ENCODE data around the gene ABCD4.
A peak's percentile ranks its signal among the peaks of the same experiment; 100 is the strongest.
"Not testable (repeated sequence)": the region's sequence is repeated elsewhere in the genome, so short reads cannot be mapped to it uniquely, and the experiment has no call there.

ABCD4 gene

GRCh38 chr14:74302634-74303569, at the start of gene ABCD4:
Gene ABCD4, minus strand, starts transcription at chr14:74302934. Its CDS starts 22 bp downstream, at chr14:74302912.
- peak; percentile 64 for DNase-seq

GRCh38 chr14:74350928-74351323, 48.2 kb upstream of the ABCD4 start:
- DNase-seq: no peak

DNA sequence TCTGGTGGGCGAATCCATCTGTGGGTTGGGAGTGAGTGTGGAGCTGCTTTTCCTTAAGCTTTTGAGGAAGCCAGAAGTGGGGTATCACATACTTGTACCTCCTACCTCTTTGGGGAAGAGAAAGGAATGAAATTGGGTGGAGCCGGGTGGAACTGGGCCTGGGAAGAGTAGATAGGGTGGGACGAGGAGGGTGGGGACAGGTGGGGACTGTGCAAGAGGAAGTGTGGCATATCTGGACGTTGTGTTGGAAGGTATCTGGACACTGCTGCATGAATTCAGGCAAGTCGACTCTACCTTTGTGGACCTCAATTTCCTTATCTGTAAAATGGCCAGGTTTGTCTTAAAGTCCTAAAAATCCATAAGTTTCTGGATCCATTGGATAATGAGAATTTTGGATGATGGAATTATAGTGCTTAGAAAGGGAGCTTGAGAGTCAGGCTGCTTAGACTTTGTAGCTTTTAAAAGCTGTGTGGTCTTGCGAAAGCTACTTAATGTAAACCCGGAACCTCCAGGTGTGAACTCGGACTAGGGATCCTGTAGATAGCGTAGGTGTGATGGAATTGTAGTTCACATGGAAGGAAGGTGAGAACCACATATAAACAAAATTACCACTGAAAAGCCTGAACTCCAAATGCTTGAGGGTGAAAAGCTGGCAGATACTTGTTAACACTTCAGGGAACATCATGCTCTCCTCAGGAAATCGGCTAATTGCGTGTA, 47.6 kb upstream of the ABCD4 start:
- DNase-seq: no peak

DNA sequence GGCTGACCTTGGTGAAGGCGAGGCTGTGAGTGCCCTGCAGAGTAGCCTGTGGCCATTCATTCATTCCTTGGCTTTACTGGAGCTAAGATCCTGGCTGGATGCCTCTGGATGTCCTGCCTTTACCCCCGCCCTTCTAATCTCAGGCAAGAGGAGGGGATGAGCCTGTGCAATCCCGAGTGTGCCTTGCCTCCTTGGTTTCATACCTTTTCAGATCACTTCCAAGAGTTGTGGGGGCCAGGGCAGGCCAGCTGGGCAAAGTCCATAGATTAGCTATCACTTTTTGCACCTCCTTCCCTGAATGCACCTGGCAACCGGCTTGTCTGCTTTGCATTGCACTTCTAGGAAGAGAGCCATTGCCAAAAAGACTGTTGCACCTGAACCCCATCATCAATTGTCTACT, 47.0 kb upstream of the ABCD4 start:
- DNase-seq: no peak

GRCh38 chr14:74348735-74349463, 46.2 kb upstream of the ABCD4 start:
- no peak for DNase-seq

DNA sequence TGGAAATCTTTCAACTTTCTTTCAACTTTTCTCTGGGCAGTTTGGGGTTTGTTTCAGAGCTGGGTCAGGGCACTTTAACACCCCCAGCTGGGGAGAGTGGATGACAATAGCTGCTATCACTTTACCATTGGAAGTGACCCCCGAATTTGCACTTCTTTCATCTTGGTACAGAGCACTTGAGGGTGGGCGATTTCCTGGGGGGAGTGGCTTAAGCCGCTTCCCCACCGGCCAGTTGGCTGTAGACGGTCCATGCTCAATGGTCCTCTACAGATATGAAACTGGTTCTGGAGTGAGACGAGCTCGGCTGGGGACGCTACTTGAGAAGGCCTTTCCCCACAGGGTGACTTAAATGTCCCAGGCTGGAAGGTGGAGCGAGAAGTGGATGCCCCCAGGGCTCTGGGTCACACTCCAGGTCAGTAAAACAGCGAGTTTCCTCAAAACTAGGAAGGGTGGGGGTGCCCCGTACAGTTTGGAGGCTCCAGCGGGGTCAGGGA, 45.6 kb upstream of the ABCD4 start, which contains the start of gene VRTN:
Gene VRTN (plus strand): TSS at position 231 of the 494 bp plus-strand sequence. CDS start 8,313 bp downstream, outside the sequence.
- DNase-seq: no peak

DNA sequence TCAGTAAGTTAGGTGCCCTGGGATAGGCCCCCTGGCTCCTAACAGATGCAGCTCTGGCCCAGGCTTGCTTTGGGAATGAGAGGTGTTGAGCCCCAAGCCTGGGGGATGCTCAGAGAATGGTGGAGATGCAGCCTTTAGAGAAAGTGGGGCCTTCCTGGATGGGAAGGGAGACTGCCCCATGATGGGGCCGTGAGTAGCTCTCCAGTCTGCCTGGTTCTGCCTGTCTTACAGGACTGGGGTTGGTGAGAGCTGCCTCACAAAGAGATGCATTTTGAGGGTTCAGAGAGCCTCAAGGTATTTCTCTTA, 45.0 kb upstream of the ABCD4 start:
- DNase-seq: no peak

DNA sequence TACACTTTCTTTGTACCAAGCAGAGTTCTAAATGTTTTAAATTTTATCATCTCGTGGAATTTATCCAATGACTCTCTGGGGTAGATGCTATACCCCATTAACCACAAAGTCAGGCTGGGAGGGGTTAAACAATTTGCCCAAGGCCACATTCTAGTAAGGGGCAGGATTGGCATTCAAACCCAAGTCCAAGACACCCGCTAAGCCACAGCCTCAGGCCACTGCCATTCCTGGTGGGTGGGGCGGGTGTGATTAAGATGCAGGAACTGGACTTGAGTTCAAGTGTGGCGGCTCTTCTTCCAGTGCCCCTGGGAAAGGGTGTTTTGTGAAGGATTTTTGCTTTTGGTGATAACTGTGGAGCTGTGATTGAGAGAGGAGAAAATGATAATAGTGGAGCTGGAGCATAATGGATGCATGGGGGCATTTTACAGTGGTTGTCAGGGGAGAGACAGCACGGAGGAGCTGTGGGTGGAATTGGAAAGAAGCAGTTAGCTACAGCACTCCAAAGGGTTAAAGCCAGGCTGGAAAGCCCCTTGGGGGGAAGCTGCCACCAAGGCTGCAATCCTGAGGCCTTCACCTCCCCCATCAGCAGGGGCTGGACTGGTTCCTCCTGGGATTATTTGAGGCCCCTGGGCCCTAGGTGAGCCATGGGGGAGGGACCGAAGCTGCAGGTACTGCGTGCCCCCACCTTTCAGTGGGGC, 44.5 kb upstream of the ABCD4 start:
- no peak for DNase-seq

DNA sequence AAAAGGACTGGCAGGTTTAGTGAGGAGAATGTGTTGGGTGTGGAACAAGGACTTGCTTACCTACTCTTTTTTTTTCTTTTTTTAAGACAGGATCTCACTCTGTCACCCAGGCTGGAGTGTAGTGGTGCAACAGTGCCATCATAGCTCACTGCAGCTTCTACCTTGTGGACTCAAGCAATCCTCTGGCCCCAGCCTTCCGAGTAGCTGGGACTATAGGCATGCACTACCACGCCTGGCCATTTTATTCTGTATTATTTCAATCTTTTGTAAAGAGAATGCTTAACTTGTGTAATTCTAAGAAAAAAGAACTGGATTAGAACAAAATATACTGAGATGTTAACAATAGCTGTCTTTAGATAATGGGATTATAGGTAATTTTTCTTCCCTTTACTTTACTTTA, 43.6 kb upstream of the ABCD4 start:
- DNase-seq: no peak

GRCh38 chr14:74333909-74334308, 31.2 kb upstream of the ABCD4 start:
- DNase-seq: no peak

GRCh38 chr14:74329950-74330552, 27.3 kb upstream of the ABCD4 start:
- DNase-seq: not testable (repeated sequence)

GRCh38 chr14:74326369-74327152, 23.8 kb upstream of the ABCD4 start:
- no peak for DNase-seq

DNA sequence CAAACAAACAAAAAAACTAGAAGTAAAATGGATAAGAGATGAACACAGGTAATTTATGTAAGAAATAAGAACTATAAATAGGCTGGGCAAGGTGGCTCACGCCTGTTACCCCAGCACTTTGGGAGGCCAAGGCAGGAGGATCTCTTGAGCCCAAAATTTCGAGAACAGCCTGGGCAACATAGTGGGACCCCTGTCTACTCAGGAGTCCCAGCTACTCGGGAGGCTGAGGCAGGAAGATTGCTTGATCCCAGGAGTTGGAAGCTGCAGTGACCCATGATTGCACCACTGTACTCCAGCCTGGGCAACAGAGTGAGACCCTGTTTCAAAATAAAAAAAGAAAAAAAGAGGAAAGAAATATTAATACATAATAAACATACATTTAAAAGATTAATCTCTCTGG, 22.7 kb upstream of the ABCD4 start:
- DNase-seq: no peak

GRCh38 chr14:74324931-74325361, 22.2 kb upstream of the ABCD4 start:
- DNase-seq: no peak

DNA sequence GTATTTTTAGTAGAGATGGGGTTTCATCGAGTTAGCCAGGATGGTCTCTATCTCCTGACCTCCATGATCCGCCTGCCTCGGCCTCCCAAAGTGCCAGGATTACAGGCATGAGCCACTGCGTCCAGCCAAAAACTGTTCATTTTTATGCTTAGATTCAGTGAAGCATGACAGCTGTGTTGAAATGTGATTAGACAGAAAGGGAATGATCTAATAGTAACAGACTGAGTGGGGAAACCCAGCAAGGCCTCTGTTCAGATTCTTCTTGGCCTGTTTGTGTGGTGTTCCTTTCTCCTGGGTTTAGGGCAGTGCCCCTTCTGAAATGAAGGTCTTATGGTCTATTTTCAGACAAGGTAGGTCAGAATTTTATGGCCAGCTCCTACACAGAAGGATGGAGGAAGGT, 11.8 kb upstream of the ABCD4 start:
- DNase-seq: no peak

- DNase-seq: no peak
These were observed 10.9 kb upstream of the ABCD4 start for GRCh38 chr14:74313601-74314000.

- DNase-seq: no peak
These were observed 9.4 kb upstream of the ABCD4 start for GRCh38 chr14:74312161-74312560.

GRCh38 chr14:74309125-74310022, 6.6 kb upstream of the ABCD4 start:
- no peak for DNase-seq

- DNase-seq: no peak
These were observed 6.0 kb upstream of the ABCD4 start for GRCh38 chr14:74308695-74309094.

GRCh38 chr14:74302152-74302628, 544 bp downstream of the ABCD4 start:
- DNase-seq: no peak

All from NCI-H1436 treated with DMSO at 0.1 percent for 48 hours (cell line).